HG03095 (cell line): ENCODE data around the gene CPA2.
"Not testable (repeated sequence)": the region's sequence is repeated elsewhere in the genome, so short reads cannot be mapped to it uniquely, and the experiment has no call there.

ENCODE experiments used
- ATAC-seq: cut with Tn5 transposase; IDR thresholded peaks from one replicate; pipeline ENCODE4 v1.9.1; 2021; ENCODE audit warnings: moderate library complexity; ENCODE audit not compliant: unreplicated experiment

Gene CPA2

GRCh38 chr7:130304878-130305277 is 38.2 kb downstream of the CPA2 start:
- ATAC-seq, result no peak

GRCh38 chr7:130305433-130306042 is 38.9 kb downstream of the CPA2 start:
- ATAC-seq, result no peak

- ATAC-seq, result no peak
These were observed 43.3 kb downstream of the CPA2 start for GRCh38 chr7:130309986-130310385.

GRCh38 chr7:130314305-130314704 is 47.6 kb downstream of the CPA2 start:
- no peak for ATAC-seq

GRCh38 chr7:130319541-130319940 is 52.9 kb downstream of the CPA2 start:
- no peak for ATAC-seq

GRCh38 chr7:130321542-130322229 is 55.0 kb downstream of the CPA2 start:
- ATAC-seq, result not testable (repeated sequence)

- ATAC-seq, result no peak
These were observed 56.0 kb downstream of the CPA2 start for GRCh38 chr7:130322615-130323014.

GRCh38 chr7:130324306-130324943 is 57.8 kb downstream of the CPA2 start:
- ATAC-seq, result no peak

GRCh38 chr7:130329681-130330080 is 63.0 kb downstream of the CPA2 start:
- ATAC-seq, result no peak

- no peak for ATAC-seq
These were observed 65.8 kb downstream of the CPA2 start for GRCh38 chr7:130332259-130333053.

- ATAC-seq, result no peak
These were observed 67.2 kb downstream of the CPA2 start for GRCh38 chr7:130333832-130334231.

GRCh38 chr7:130334274-130334673 is 67.6 kb downstream of the CPA2 start:
- no peak for ATAC-seq

- no peak for ATAC-seq
These were observed 70.8 kb downstream of the CPA2 start for GRCh38 chr7:130337410-130337971.

- no peak for ATAC-seq
These were observed 71.6 kb downstream of the CPA2 start for GRCh38 chr7:130338233-130338632.
